Activated gamma-delta T cell treated with Interleukin-2 at 50 U/mL for 16 hours (primary cell): ENCODE results near the gene YEATS4.

Source experiments
- DNase-seq: peaks from one replicate; pipeline ENCODE4 v3.0.0-alpha.2; 2020

Gene YEATS4

GRCh38 chr12:69438539-69438938, 79.0 kb downstream of the YEATS4 start:
- DNase-seq = no peak

GRCh38 chr12:69440016-69440415, 80.5 kb downstream of the YEATS4 start:
- no peak for DNase-seq
